Esophagus squamous epithelium (tissue), 5 donors: ENCODE data around the gene SVOPL. TPM values are rescaled to one million over a fixed set of nuclear protein-coding genes. Genes with fewer than 3 reads are reported as not detected.

Source experiments
- DNase-seq: peaks from one replicate; lab custom pipeline; 2025; lab: John Stamatoyannopoulos, UW
- H3K27ac ChIP-seq, 4 donors: fragments of 200-600 bp; sonication (generic); one replicate each; pipeline ENCODE4 v1.5.1; 2016 to 2019; ENCODE audit warnings: mild to moderate bottlenecking in 1 of 4
- H3K27me3 ChIP-seq, 4 donors: fragments of 200-600 bp; sonication (generic); 1 replicate in 3 of 4; 2 replicates in 1 of 4; pipeline versions ENCODE4 v1.5.1 to v1.6.0; 2017 to 2021; ENCODE audit warnings: antibody characterized with exemption in 1 of 4
- H3K36me3 ChIP-seq, 3 donors: fragments of 200-600 bp; sonication (generic); one replicate each; pipeline ENCODE4 v1.5.1; 2016 to 2019
- H3K4me1 ChIP-seq, 3 donors: fragments of 200-600 bp; sonication (generic); one replicate each; pipeline ENCODE4 v1.5.1; 2017 to 2019
- H3K4me3 ChIP-seq, 4 donors: fragments of 200-600 bp; sonication (generic); 1 replicate in 3 of 4; 2 replicates in 1 of 4; pipeline ENCODE4 v1.5.1; 2016 to 2019; ENCODE audit warnings: mild to moderate bottlenecking in 2 of 4, moderate library complexity in 1 of 4
- H3K9me3 ChIP-seq, 3 donors: fragments of 200-600 bp; sonication (generic); one replicate each; pipeline ENCODE4 v1.5.1; 2016 to 2019
- POLR2A ChIP-seq, 4 donors: fragments of 450-650 bp; IDR thresholded peaks; one replicate each; pipeline ENCODE4 v1.6.1; 2017; ENCODE audit warnings: antibody characterized with exemption in 4 of 4, mild to moderate bottlenecking in 4 of 4, moderate library complexity in 3 of 4
- WGBS, 2 donors: methylation state at CpG; one replicate each; pipeline ENCODE4 v1.1.5; 2018; 5-methylcytosine and 5-hydroxymethylcytosine counted together
- intact Hi-C: fragments of 100-400 bp; cut with DNase I; formaldehyde crosslinking; loops from one replicate; pipeline ENCODE4 v1.15.0; 2022
- total RNA-seq, 4 donors: library from RNA; depleted of rRNA; stranded (reverse); fragments of >200 nt; gene quantifications; one replicate each; pipeline ENCODE4 v1.1.0, GENCODE V29; 2016
- TF ChIP-seq, protein P1 (sequence below), 6 experiments: fragments of 450-650 bp in 4 of 6; fragments of 200-600 bp in 2 of 6; sonication (generic) in 2 of 6; IDR thresholded peaks; one replicate each; pipeline ENCODE4 v1.5.1; 2016 to 2019; ENCODE audit warnings: antibody characterized with exemption in 6 of 6, mild to moderate bottlenecking in 4 of 6, moderate library complexity in 4 of 6
- donor health status: DM: yes; HTN: yes; CAD: no.

Gene SVOPL
- total RNA-seq, 4 donors from 2014 or later, result 0.18 TPM; not detected in 3

DNA sequence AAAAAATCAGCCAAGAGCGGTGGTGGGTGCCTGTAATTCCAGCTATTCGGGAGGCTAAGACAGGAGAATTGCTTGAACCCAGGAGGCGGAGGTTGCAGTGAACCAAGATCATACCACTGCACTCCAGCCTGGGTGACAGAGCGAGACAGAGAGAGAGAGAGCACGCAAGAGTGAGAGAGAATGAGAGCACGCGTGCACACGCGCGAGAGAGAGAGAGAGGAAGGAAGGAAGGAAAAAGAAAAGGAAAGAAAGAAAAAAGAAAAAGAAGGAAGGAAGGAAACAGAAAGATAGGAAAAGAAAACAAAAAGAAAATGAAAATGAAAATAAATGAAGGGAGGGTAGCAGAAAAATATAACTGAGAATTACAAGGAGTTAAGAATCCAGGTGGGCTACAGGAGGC lies 82.7 kb downstream of the SVOPL start:
- H3K27ac ChIP-seq, result no peak overlapping the region
- no peaks in the 10 kb centered on the region for H3K36me3 ChIP-seq
- H3K4me1 ChIP-seq, result no peaks in the 10 kb centered on the region
- H3K4me3 ChIP-seq, result no peak overlapping the region
- TF ChIP-seq, protein P1, sequence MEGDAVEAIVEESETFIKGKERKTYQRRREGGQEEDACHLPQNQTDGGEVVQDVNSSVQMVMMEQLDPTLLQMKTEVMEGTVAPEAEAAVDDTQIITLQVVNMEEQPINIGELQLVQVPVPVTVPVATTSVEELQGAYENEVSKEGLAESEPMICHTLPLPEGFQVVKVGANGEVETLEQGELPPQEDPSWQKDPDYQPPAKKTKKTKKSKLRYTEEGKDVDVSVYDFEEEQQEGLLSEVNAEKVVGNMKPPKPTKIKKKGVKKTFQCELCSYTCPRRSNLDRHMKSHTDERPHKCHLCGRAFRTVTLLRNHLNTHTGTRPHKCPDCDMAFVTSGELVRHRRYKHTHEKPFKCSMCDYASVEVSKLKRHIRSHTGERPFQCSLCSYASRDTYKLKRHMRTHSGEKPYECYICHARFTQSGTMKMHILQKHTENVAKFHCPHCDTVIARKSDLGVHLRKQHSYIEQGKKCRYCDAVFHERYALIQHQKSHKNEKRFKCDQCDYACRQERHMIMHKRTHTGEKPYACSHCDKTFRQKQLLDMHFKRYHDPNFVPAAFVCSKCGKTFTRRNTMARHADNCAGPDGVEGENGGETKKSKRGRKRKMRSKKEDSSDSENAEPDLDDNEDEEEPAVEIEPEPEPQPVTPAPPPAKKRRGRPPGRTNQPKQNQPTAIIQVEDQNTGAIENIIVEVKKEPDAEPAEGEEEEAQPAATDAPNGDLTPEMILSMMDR (IDR thresholded peaks at IDR 0.05), result no peak
- no peak for TF ChIP-seq POLR2A (IDR thresholded peaks at IDR 0.05)
- H3K9me3 ChIP-seq, result no peaks in the 10 kb centered on the region
- no peak for DNase-seq
- no peaks in the 10 kb centered on the region for H3K27me3 ChIP-seq
- intact Hi-C loops, result no loop called here
- WGBS, 2 donors, result 94 to 97% methylated on average over 8 to 9 of the region's 10 CpGs

DNA sequence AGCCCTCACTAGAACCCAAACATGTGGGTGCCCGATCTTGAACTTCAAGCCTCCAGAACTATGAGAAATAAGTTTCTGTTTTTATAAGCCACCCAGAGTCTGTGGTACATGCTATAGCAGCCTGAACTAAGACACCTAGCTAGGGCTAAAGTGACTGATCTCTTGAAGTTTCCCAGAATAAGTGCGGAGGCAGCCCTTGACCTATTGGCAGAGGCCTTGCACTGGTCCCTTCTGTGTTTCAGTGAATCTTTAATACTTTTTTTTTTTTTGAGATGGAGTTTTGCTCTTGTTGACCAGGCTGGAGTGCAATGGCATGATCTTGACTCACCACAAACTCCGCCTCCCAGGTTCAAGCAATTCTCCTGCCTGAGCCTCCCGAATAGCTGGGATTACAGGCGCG lies 85.1 kb downstream of the SVOPL start:
- TF ChIP-seq, protein P1 (IDR thresholded peaks at IDR 0.05), result no peak
- no peak for TF ChIP-seq POLR2A (IDR thresholded peaks at IDR 0.05)
- no peak overlapping the region for H3K27ac ChIP-seq
- no peaks in the 10 kb centered on the region for H3K36me3 ChIP-seq
- DNase-seq, result no peak
- no peaks in the 10 kb centered on the region for H3K27me3 ChIP-seq
- 91 to 100% methylated on average over 5 to 6 of the region's 6 CpGs for WGBS, 2 donors
- no peaks in the 10 kb centered on the region for H3K4me1 ChIP-seq
- no peak overlapping the region for H3K4me3 ChIP-seq
- H3K9me3 ChIP-seq, result no peaks in the 10 kb centered on the region
- intact Hi-C loops, result no loop called here

DNA sequence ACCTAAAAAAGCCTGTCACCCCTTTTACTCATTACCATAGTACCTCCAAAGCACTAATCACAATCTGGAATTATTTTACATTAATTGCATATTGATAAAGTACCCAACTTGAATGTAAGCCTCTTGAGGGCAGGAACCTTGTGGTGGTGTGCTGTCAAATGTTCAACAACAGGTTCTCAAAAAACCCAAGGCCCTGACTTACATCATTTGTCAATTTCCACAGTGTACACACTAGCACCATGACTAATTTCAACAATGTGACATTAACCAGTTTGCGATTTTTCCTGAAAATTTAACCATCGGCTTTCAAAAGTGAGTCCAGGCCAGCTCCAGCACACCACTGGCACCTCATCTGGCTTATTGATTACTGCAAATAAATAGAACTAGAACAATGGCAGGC lies 87.5 kb downstream of the SVOPL start:
- TF ChIP-seq, protein P1 (IDR thresholded peaks at IDR 0.05), result no peak
- TF ChIP-seq POLR2A (IDR thresholded peaks at IDR 0.05), result no peak
- no peaks in the 10 kb centered on the region for H3K27me3 ChIP-seq
- H3K4me3 ChIP-seq, result no peak overlapping the region
- H3K27ac ChIP-seq, result no peak overlapping the region
- no peak for DNase-seq
- H3K9me3 ChIP-seq, result no peaks in the 10 kb centered on the region
- intact Hi-C loops, result no loop called here
- WGBS, 2 donors, result 79 to 90% methylated on average over 2 of the region's 2 CpGs
- H3K4me1 ChIP-seq, result no peaks in the 10 kb centered on the region
- no peaks in the 10 kb centered on the region for H3K36me3 ChIP-seq

DNA sequence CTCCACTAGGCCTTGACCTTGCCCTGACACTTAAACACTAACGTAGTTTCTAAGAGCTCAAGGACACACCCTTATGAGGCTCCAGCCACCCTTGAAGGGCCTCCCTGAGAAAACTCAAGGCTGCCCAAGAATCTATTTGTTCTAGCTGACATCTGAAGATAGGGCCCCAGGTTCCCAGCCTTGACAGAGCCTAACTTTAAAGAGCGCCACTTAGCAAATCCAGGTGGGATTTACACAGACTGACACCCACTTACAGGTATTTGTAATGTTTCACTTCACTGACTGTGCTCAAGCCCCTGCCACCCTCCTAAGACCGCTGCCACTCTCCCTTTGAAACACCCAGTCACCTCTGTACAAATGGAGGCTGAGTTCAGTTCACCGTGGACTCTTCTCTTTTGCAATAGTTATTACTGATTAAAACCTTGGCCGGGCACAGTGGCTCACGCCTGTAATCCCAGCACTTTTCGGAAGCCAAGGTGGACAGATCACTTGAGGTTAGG lies 90.4 kb downstream of the SVOPL start:
- no peak for TF ChIP-seq POLR2A (IDR thresholded peaks at IDR 0.05)
- TF ChIP-seq, protein P1 (IDR thresholded peaks at IDR 0.05), result no peak
- Histone ChIP-seq H3K27me3 (no peaks in the 10 kb centered on the region), H3K4me1 (no peaks in the 10 kb centered on the region), H3K4me3 (no peak overlapping the region), H3K36me3 (no peaks in the 10 kb centered on the region), H3K9me3 (no peaks in the 10 kb centered on the region), H3K27ac (no peak overlapping the region)
- no peak for DNase-seq
- intact Hi-C loops, result no loop called here
- 55 to 77% methylated on average over 4 to 7 of the region's 7 CpGs for WGBS, 2 donors

DNA sequence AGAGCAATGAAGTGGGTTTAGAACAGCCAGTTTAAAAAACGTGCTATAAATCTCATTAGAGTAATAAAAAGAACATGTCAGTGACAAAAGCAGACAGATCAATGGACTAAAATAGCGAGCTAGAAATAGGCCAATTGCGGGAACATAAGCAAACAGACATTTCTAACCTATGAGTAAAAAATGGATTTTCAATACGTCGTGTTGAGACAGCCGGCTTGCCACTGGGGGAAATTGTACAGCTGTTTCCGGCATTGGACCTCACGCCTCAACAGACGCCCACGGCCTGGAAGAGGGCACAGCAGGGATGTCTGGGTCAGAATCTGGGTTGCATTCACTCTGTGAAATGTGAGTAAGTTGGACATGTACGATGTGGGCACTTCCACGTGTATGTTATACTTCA lies 92.9 kb downstream of the SVOPL start:
- H3K9me3 ChIP-seq, result no peaks in the 10 kb centered on the region
- TF ChIP-seq, protein P1 (IDR thresholded peaks at IDR 0.05), result no peak
- DNase-seq, result no peak
- H3K4me3 ChIP-seq, result no peak overlapping the region
- no peak overlapping the region for H3K27ac ChIP-seq
- intact Hi-C loops, result no loop called here
- WGBS, 2 donors, result 27 to 42% methylated on average over 12 of the region's 12 CpGs
- H3K27me3 ChIP-seq, result no peaks in the 10 kb centered on the region
- no peaks in the 10 kb centered on the region for H3K4me1 ChIP-seq
- no peaks in the 10 kb centered on the region for H3K36me3 ChIP-seq
